HepG2 (cell line): ENCODE data around the gene ZNF585A. TPM values are rescaled to one million over a fixed set of nuclear protein-coding genes. Genes with fewer than 3 reads are reported as not detected.

ENCODE experiments used
- CREM ChIP-seq, 2 experiments: sonication (generic) in 1 of 2; formaldehyde crosslinking in 1 of 2; IDR thresholded peaks; 2 replicates each; pipeline versions ENCODE4 v1.4.0 to v1.6.1; 2016 to 2020; ENCODE audit warnings: antibody characterized with exemption in 1 of 2, mild to moderate bottlenecking in 1 of 2, missing genetic modification reagents in 1 of 2
- EEA1 ChIP-seq: sonication (generic); formaldehyde crosslinking; IDR thresholded peaks from 2 replicates; pipeline ENCODE4 v1.5.1; 2020; ENCODE audit warnings: mild to moderate bottlenecking, missing genetic modification reagents, borderline replicate concordance
- EHMT2 ChIP-seq: fragments of 200-600 bp; sonication (generic); IDR thresholded peaks from 2 replicates; pipeline ENCODE4 v1.7.0; 2017; ENCODE audit warnings: antibody characterized with exemption, low read depth, low read length, borderline replicate concordance
- FOSL2 ChIP-seq: sonication (generic); formaldehyde crosslinking; IDR thresholded peaks from 2 replicates; pipeline ENCODE4 v1.4.0; 2020; ENCODE audit warnings: missing genetic modification reagents
- FOXO1 ChIP-seq: sonication (generic); formaldehyde crosslinking; IDR thresholded peaks from 2 replicates; pipeline ENCODE4 v1.4.0; 2020; ENCODE audit warnings: missing genetic modification reagents
- ISL2 ChIP-seq: sonication (generic); formaldehyde crosslinking; IDR thresholded peaks from 2 replicates; pipeline ENCODE4 v1.5.0; 2020; ENCODE audit warnings: missing genetic modification reagents
- KAT7 ChIP-seq: IDR thresholded peaks from 2 replicates; pipeline ENCODE4 v1.6.1; 2018; ENCODE audit warnings: borderline replicate concordance, missing compliant biosample characterization
- MYC ChIP-seq: sonication (generic); formaldehyde crosslinking; IDR thresholded peaks from 2 replicates; pipeline ENCODE4 v1.9.0; 2021; ENCODE audit warnings: missing genetic modification reagents, borderline replicate concordance
- PHF20 ChIP-seq: sonication (generic); formaldehyde crosslinking; IDR thresholded peaks from 2 replicates; pipeline ENCODE4 v1.5.0; 2020; ENCODE audit warnings: mild to moderate bottlenecking, missing genetic modification reagents
- POGK ChIP-seq: sonication (generic); formaldehyde crosslinking; conservative IDR thresholded peaks from 2 replicates; pipeline ENCODE4 v1.8.0; 2022; ENCODE audit warnings: mild to moderate bottlenecking, moderate library complexity, missing genetic modification reagents
- POGZ ChIP-seq: sonication (generic); formaldehyde crosslinking; IDR thresholded peaks from 2 replicates; pipeline ENCODE4 v1.4.0; 2020; ENCODE audit warnings: mild to moderate bottlenecking, missing genetic modification reagents
- SAP130 ChIP-seq: IDR thresholded peaks from 2 replicates; pipeline ENCODE4 v1.6.1; 2016; ENCODE audit warnings: low read depth
- SP4 ChIP-seq: sonication (generic); formaldehyde crosslinking; IDR thresholded peaks from 2 replicates; pipeline ENCODE4 v1.8.1; 2023; ENCODE audit warnings: mild to moderate bottlenecking, missing genetic modification reagents
- TIGD3 ChIP-seq: sonication (generic); formaldehyde crosslinking; IDR thresholded peaks from 2 replicates; pipeline ENCODE4 v1.5.1; 2020; ENCODE audit warnings: mild to moderate bottlenecking, missing genetic modification reagents, borderline replicate concordance
- XRCC5 ChIP-seq: fragments of 200-400 bp; formaldehyde crosslinking; optimal IDR thresholded peaks from 2 replicates; pipeline ENCODE3; 2017; ENCODE audit warnings: mild to moderate bottlenecking, low read length
- ZKSCAN1 ChIP-seq: fragments of 150-350 bp; IDR thresholded peaks from 2 replicates; pipeline ENCODE4 v1.6.1; 2014; ENCODE audit warnings: low read length
- ZNF276 ChIP-seq: sonication (generic); formaldehyde crosslinking; IDR thresholded peaks from 2 replicates; pipeline ENCODE4 v1.4.0; 2020; ENCODE audit warnings: mild to moderate bottlenecking, low read depth, missing genetic modification reagents
- ZNF280B ChIP-seq: sonication (generic); formaldehyde crosslinking; IDR thresholded peaks from 2 replicates; pipeline ENCODE4 v1.5.0; 2020; ENCODE audit warnings: missing genetic modification reagents, mild to moderate bottlenecking, borderline replicate concordance
- ZNF292 ChIP-seq: sonication (generic); formaldehyde crosslinking; IDR thresholded peaks from 2 replicates; pipeline ENCODE4 v1.8.1; 2022; ENCODE audit warnings: mild to moderate bottlenecking, low read depth, missing genetic modification reagents, borderline replicate concordance
- ZNF430 ChIP-seq: sonication (generic); formaldehyde crosslinking; IDR thresholded peaks from 2 replicates; pipeline ENCODE4 v1.9.0; 2021; ENCODE audit warnings: mild to moderate bottlenecking, missing genetic modification reagents
- ZNF501 ChIP-seq: sonication (generic); formaldehyde crosslinking; IDR thresholded peaks from 2 replicates; pipeline ENCODE4 v1.5.1; 2020; ENCODE audit warnings: mild to moderate bottlenecking, moderate library complexity, missing genetic modification reagents
- ZNF772 ChIP-seq: sonication (generic); formaldehyde crosslinking; IDR thresholded peaks from 2 replicates; pipeline ENCODE4 v1.5.0; 2020; ENCODE audit warnings: mild to moderate bottlenecking, missing genetic modification reagents
- polyA plus RNA-seq, 8 experiments: library from polyadenylated mRNA; depleted of rRNA in 3 of 8; stranded (reverse) in 7 of 8; unstranded in 1 of 8; fragments of >200 nt; fragmentation: Illumina TruSeq in 4 of 8; extraction: Trizol in 4 of 8; gene quantifications; 2 replicates each; pipeline versions ENCODE4 v1.2.1 to v1.2.3, GENCODE V29; 2011 to 2016; ENCODE audit warnings: low read depth in 4 of 8, missing spikeins in 1 of 8, mixed read lengths in 1 of 8; ENCODE audit not compliant: insufficient read depth in 1 of 8
- total RNA-seq, 5 experiments: library from RNA; depleted of rRNA; stranded (reverse); fragments of >200 nt; fragmentation: Illumina TruSeq; extraction: Trizol; gene quantifications; 2 replicates each; pipeline ENCODE4 v1.2.3, GENCODE V29; 2016; ENCODE audit warnings: low read depth in 1 of 5

ZNF585A gene
- total and polyA plus RNA-seq, 2 of the 13 experiments (the other 11 are each of a cell fraction or from before 2014, with no cell fraction given), result 7.1 to 8.5 TPM

- TF ChIP-seq ZKSCAN1 (peak; percentile 65; the same call in 1 of the 2 replicates), FOSL2 (CRISPR knock-in tag) (peak; percentile 37), EEA1 (no peak), TIGD3 (CRISPR knock-in tag) (no peak), SAP130 (CRISPR knock-in tag) (peak; percentile 92), EHMT2 (peak; percentile 96), POGK (0 out of 2 replicates have a peak, but pooled peaks have one; percentile 14), SP4 (CRISPR knock-in tag) (peak; percentile 55; the same call in 1 of the 2 replicates), PHF20 (peak; percentile 65), ZNF276 (CRISPR knock-in tag) (0 out of 2 replicates have a peak, but pooled peaks have one; percentile 50), ZNF772 (CRISPR knock-in tag) (0 out of 2 replicates have a peak, but pooled peaks have one; percentile 29), ZNF430 (CRISPR knock-in tag) (peak; percentile 52; the same call in 1 of the 2 replicates), ZNF292 (peak; percentile 24; the same call in 1 of the 2 replicates), KAT7 (CRISPR knock-in tag) (0 out of 2 replicates have a peak, but pooled peaks have one; percentile 47), ISL2 (CRISPR knock-in tag) (peak; percentile 14; the same call in 1 of the 2 replicates), ZNF280B (CRISPR knock-in tag) (0 out of 2 replicates have a peak, but pooled peaks have one; percentile 38), XRCC5 (peak; percentile 75), CREM (IDR thresholded peaks at IDR 0.05) (peak; percentile 99), CREM (CRISPR knock-in tag; IDR thresholded peaks at IDR 0.05) (no peak), POGZ (CRISPR knock-in tag) (peak; percentile 54), FOXO1 (peak; percentile 82), MYC (peak; percentile 49; the same call in 1 of the 2 replicates), ZNF501 (peak; percentile 39; the same call in 1 of the 2 replicates)
These were observed at the start of gene ZNF585A (continued) for GRCh38 chr19:37172368-37173366.
